Sigmoid colon (tissue), 3 donors: Measurements from ENCODE around the gene RAC2.

Source experiments
- CTCF ChIP-seq, 4 experiments: fragments of 450-650 bp in 3 of 4; fragments of 200-600 bp in 1 of 4; IDR thresholded peaks; one replicate each; pipeline ENCODE4 v1.5.1; 2016 to 2019; ENCODE audit warnings: antibody characterized with exemption in 4 of 4, mild to moderate bottlenecking in 3 of 4, moderate library complexity in 2 of 4
- POLR2A ChIP-seq, 2 donors: fragments of 450-650 bp; IDR thresholded peaks; one replicate each; pipeline ENCODE4 v1.6.1; 2016; ENCODE audit warnings: antibody characterized with exemption in 2 of 2, mild to moderate bottlenecking in 2 of 2, moderate library complexity in 2 of 2

DNA sequence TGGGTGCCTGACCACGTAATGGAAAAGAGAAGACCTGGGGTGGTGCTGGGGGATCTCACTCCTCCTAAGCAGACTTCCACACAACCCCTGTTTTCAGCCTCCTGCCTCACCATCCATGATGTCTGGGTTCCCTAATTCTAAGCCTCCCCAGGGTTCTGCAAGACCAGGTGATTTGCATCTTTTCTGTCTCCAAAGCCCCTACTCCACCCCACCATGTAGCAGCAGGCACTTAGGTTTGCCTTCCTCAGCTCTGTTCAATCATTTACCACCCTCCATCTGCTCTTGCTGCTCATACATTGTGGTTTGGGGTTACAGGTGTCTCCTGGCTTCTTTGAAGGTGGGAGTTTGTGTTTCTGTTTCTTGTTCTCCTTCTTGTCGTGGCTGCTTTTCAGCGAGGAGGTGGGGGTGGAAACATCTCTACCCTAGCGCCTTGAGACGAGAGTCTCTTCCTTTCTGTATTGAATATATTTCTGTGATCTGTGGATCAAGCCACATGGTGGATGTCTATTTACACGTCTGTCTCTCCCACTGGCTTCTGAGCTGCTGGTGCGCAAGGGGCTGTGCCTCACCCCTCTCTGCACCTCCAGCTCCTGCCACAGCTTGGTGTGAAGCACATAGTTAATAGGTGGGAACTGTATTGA, 25.2 kb downstream of the RAC2 start:
- TF ChIP-seq POLR2A (IDR thresholded peaks at IDR 0.05) = no peak
- no peak for TF ChIP-seq CTCF (IDR thresholded peaks at IDR 0.05)
